Caki2 (cell line): ENCODE results near the gene SCO1. TPM values are rescaled to one million over a fixed set of nuclear protein-coding genes. Genes with fewer than 3 reads are reported as not detected.
"Not testable (repeated sequence)": the region's sequence is repeated elsewhere in the genome, so short reads cannot be mapped to it uniquely, and the experiment has no call there.

Experiments
- DNase-seq: peaks from one replicate; pipeline ENCODE4 v3.0.0-alpha.2; 2015; ENCODE audit warnings: low read depth
- in situ Hi-C: cut with HindIII; loops from 2 replicates; pipeline ENCODE4 v1.10.0; 2016; ENCODE audit warnings: low sequenced_read_pairs, low pct_unique_long_range_greater_than_20kb, mixed read lengths
- total RNA-seq: library from RNA; depleted of rRNA; stranded (reverse); fragments of >200 nt; shearing (Covaris generic); gene quantifications from 2 replicates; pipeline ENCODE4 v1.2.3, GENCODE V29; 2014; ENCODE audit warnings: low replicate concordance

Gene SCO1
- total RNA-seq, 1 experiment from 2014 or later = 10.5 TPM

- in situ Hi-C loops = no loop called here
- DNase-seq = no peak
Observed at GRCh38 chr17:10728331-10728892, 31.1 kb upstream of the SCO1 start.

- no peak for DNase-seq
Observed at GRCh38 chr17:10727192-10727591, 29.9 kb upstream of the SCO1 start.

GRCh38 chr17:10726196-10726595, 28.9 kb upstream of the SCO1 start:
- in situ Hi-C loops = no loop called here
- no peak for DNase-seq

More at GRCh38 chr17:10727192-10727591, 29.9 kb upstream of the SCO1 start:
- in situ Hi-C loops = no loop called here

GRCh38 chr17:10725262-10725661, 27.9 kb upstream of the SCO1 start:
- in situ Hi-C loops = no loop called here
- DNase-seq = no peak

GRCh38 chr17:10724546-10725195, 27.3 kb upstream of the SCO1 start:
- no peak for DNase-seq
- in situ Hi-C loops = no loop called here

GRCh38 chr17:10718547-10718946, 21.2 kb upstream of the SCO1 start:
- in situ Hi-C loops = no loop called here
- no peak for DNase-seq

GRCh38 chr17:10716218-10716617, 18.9 kb upstream of the SCO1 start:
- in situ Hi-C loops = no loop called here
- no peak for DNase-seq

- in situ Hi-C loops = no loop called here
- DNase-seq = no peak
Observed at GRCh38 chr17:10713318-10713717, 16.0 kb upstream of the SCO1 start.

GRCh38 chr17:10705727-10706126, 8.4 kb upstream of the SCO1 start:
- DNase-seq = no peak
- in situ Hi-C loops = no loop called here

- no peak for DNase-seq
- in situ Hi-C loops = no loop called here
Observed at GRCh38 chr17:10702574-10702973, 5.2 kb upstream of the SCO1 start.

- in situ Hi-C loops = no loop called here
- no peak for DNase-seq
Observed at GRCh38 chr17:10699856-10700255, 2.5 kb upstream of the SCO1 start.

GRCh38 chr17:10698096-10698818, 924 bp upstream of the SCO1 start:
- in situ Hi-C loops = no loop called here
- DNase-seq = no peak

GRCh38 chr17:10695875-10696407, 1.4 kb downstream of the SCO1 start:
- in situ Hi-C loops, DNase-seq: not testable (repeated sequence)

- in situ Hi-C loops = no loop called here
- DNase-seq = no peak
Observed at GRCh38 chr17:10687499-10687898, 9.8 kb downstream of the SCO1 start.

- DNase-seq = peak; percentile 3
- in situ Hi-C loops = no loop called here
Observed at GRCh38 chr17:10683853-10684252, 13.5 kb downstream of the SCO1 start.

GRCh38 chr17:10681866-10682446, 15.4 kb downstream of the SCO1 start:
- in situ Hi-C loops = no loop called here
- no peak for DNase-seq

GRCh38 chr17:10674704-10675103, 22.6 kb downstream of the SCO1 start:
- no peak for DNase-seq

GRCh38 chr17:10673312-10673711, 24.0 kb downstream of the SCO1 start:
- DNase-seq = no peak
- in situ Hi-C loops = no loop called here

More at GRCh38 chr17:10674704-10675103, 22.6 kb downstream of the SCO1 start:
- in situ Hi-C loops = no loop called here

- in situ Hi-C loops = no loop called here
- DNase-seq = no peak
Observed at GRCh38 chr17:10668775-10669174, 28.6 kb downstream of the SCO1 start.
